Activated CD4-positive, CD25-positive, alpha-beta regulatory T cell (primary cell): ENCODE results near the gene DAPK2.

Source experiments
- DNase-seq, 4 experiments: peaks; one replicate each; lab custom pipeline; 2025; lab: John Stamatoyannopoulos, UW

The DAPK2 gene

DNA sequence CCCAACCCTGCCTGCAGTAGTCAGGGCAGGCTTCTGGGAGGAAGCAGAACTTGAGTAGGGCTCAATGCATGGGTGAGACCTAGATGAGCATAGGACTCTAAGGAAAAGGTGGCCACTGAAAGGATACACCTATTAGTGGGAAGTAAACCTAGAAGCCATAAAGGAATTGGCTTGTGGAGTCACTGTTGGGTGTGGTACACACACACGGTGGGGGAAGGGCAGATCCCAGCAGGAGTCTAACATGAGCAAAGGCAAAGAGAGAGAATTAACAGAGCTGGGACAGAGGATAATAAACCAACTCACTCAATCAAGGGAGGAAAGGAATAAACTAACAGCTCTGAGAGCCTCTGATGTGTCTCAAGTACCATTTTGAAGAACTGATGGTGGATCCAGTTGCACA is 23.1 kb downstream of the DAPK2 start:
- DNase-seq, result no peak

DNA sequence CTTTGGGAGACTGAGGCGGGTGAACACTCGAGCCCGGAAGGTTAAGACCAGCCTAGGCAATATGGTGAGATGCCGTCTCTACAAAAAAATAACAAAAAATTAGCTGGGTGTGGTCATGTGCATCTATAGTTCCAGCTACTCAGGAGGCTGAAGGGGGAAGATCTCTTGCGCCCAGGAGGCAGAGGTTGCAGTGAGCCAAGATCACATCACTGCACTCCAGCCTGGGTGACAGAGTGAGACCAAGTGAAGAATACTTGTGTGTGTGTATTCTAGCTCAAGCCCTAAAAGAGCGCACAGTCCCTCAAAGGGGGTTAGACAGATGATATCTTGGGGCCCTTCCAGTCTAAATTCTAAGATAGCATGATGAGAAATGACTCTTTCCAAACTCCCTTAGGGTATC is 23.7 kb downstream of the DAPK2 start:
- DNase-seq, result no peak

DNA sequence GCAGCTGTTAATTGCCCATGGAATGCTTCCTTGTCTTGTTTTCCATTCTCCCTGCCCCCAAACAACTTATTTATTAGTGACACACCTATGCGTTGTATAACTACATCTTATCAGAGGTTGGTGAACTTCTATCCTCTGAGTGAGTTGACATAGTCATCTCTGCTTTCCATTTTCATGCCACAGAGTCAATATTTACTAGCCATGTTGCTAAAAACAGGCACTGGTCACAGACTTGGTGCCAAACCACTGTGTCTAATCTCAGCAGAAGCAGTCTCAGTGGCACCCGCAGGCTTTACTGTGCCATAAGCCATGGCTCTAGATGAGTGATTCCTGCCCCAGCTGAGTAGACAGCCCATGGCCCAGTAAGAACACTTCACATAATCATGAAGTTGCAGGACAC is 26.5 kb downstream of the DAPK2 start:
- DNase-seq, result no peak

DNA sequence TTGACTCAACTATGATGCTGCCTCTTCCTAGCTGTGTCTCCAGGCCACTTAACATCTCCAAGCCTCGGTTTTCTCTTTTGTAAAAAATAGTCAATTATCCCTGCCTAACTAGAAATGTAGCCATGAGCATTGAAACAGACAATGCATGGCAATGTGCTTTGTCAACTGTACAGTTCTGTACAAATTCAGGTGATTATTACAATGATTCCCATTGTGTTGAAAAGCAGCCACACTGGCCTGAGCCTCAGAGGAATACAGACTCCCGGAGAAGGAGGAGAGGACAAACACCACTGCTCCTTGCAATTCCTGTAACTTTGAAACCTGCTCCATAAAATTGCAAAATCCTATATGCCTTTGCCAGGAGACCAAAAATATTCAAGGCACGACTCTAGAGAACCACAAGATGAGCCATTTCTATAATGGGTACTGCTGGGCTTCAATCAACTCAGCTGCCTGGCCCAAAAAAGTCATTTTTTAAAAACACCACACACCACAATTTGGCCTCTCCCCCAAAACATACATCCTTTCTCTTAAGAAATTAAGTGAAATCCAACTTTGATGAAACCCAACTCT is 28.6 kb downstream of the DAPK2 start:
- DNase-seq, result no peak

DNA sequence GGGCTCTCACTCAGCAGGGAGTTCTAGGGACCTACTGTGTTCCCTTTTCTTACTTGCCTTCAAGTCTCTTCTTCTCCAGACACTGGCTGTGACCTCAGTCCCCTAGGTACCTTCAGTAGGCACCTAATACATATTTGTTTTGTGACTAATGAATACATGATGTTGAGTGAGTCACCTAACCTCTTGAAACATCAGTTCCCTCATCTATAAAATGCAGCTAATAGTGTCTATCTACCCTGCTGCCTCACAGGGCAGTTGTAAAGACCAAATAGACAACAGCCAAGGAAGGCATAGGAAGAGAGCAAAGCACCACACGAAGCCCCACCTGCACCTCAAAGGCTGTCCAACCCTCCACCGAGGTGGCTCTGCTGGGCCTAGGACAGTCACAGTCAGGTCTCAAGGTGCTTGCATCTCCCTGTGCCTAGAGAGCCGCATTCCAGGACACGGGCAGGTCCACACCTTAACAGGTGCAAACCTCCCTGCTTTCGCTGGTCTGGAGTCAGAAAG is 29.1 kb downstream of the DAPK2 start:
- no peak for DNase-seq

DNA sequence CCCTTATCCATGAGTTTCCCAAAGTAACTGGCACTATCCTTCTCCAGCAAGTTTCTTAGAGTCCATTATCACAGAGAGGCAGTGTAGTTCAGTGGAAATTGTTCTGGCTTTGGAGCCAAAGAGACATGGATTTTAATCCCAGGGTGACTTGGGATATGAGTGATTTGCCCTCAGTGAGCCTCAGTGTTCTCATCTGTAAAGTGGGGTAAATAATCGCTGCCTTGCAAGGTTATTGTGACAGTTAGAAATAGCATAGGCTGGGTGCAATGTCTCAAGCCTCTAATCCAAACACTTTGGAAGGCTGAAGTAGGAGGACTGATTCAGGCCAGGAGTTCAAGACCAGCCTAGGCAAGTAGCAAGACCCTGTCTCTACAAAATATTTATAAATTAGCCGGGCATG is 30.0 kb downstream of the DAPK2 start:
- DNase-seq, result no peak

DNA sequence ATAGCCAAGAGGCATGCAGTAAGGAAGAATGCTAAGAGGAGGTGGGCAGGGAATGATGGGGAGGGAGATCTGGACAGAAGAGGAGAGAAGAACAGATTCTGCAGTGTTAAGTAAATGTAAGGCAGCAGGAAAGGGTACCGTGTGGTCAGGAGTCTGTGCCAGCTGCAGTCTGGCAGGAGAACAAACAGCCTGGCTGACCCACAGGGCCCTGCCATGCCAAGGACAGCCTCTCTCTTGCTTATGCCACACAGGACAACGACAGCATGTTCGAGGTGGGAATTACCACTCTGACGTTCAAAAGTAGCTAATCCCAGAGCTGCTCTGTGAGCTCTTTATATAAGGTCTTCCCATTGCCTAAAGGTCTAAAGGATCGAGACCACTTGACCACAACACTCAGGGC is 31.3 kb downstream of the DAPK2 start:
- DNase-seq, result no peak

DNA sequence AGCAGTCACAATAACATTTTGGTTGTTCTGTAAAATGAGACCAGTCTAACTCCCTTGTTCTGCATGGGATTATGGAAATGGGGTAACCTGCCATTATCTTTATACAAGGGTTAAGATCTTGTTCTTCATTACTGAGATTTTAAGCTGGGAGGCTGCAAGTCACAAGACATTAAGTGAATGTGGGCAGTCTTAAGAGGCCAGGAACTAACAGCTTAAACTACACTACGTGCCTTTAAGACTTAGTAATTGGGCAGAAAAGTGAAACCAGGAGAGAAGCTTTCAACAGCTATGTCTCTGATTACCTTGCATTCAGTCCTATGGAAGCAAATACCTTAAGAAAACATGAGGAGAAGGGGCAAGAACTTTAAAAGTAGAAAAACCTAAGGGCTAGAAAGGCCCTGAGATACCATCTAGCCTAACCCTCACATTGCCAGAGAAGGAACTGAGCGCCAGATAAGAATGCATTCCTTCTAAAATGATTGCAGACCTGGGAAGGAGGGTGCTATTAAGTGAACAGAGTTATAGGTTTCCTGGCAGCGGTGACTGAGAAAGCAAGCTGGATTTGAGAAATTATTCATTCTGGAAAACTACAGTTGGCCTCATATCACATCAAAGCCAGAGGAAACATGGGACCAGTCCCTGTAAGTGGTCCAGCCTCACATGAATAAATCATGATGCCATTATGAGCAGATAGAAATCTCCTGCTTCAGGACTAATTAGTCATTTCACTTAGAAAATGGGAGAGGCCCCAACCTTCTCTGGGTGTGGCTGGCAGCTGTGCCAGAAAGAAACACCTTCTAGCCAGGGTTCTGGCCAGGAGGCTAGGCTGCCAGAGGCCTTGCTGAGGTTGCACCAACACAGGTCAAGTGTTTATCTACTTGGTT is 32.9 kb downstream of the DAPK2 start:
- DNase-seq, result no peak

DNA sequence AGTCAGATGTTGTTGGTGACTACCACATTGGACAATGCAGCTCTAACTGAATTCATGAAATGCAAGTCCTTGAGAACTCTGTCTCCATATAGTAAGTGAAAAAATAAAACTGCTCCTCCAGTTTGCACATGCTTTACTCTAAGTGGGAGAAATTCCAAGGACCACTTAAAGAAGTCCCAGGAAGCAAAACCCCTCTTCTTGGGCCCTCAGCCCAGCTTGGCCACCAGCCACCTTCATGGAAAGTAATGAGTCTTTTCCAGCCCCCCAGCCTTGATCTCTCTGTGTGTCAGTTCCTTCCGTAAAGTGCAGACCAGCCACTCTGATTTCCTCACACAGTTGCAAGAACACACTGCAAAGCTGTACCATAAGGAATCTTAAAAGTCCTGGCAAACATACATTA is 34.5 kb downstream of the DAPK2 start:
- no peak for DNase-seq

DNA sequence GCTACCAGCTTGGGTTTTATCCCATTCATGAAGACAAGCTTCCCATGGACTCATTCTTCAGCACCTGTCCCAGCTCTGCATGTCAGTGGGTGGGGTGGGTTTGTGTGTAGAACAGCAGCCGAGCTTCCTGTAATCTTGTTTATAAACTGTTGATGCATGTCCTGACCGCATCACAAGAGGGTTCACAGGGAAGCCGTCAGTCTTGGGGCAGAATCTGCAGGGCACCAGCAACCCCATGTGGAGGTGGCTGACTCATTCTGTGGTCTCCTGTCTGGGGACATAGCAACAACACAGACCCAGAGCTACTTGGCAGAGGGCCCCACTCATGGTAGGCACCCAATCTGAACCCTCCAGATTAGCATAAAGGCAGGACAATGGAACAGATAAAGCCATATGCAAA is 35.6 kb downstream of the DAPK2 start:
- peak; percentile 12 to 69 (median 32) for DNase-seq

DNA sequence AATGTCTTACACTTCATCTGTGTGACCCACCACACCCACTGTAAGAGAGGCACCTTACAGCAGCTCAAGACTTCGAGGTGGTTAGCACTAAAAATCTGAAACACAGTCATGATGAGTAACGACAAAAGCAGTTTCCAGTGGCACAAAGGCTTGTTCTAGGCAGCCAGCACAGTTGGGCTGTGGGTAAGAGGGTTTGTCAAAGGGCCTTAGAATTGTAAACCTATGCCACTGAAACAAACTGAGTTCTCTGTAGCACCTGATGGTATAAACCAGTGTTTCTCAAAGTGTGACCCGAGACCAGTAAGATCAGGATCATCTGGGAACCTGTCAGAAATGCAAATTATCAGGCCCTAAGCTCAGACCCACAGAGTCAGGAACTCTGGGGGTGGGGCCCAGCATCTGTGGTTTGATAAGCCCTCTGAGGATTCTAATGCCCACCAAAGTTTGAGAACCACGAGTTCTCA is 36.5 kb downstream of the DAPK2 start:
- peak in 2 of 4 experiments; percentile 6 to 31 for DNase-seq

DNA sequence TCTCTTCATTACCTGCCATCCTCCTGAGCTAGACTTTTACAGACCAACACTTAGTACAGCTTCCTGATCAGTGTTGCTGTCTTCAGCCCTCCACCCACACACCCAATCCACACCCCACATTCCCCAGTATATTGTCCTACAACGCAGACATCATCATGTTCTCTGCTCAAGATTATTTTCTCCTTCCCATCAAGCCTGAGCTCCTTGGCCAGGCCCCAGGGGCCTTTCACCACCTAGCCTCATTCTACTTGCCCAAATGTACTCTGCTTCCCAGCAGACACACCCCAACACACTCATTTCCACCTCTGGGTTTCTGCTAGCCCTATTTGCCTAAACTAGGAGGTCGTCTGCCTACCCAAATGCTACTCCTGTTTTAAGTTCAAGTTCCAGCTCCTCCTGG is 37.0 kb downstream of the DAPK2 start:
- no peak for DNase-seq

DNA sequence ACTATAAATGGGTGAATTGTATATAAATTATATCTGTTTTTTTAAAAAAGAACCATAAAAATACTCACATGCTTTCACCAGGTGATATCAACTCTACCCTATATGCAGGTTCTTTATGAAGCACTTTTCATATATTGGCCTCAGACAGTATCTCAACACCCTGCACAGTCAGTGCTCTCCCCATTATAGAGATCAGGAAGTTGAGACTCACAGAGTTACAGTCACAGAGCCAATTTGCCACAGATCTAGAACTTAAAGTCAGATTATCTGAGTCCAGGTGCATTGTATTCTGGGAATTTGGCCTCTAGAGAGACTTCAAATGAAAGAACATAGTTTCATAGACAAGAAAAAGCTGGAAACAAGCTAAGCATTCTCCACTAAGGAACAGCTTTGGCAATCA is 38.1 kb downstream of the DAPK2 start:
- no peak for DNase-seq

DNA sequence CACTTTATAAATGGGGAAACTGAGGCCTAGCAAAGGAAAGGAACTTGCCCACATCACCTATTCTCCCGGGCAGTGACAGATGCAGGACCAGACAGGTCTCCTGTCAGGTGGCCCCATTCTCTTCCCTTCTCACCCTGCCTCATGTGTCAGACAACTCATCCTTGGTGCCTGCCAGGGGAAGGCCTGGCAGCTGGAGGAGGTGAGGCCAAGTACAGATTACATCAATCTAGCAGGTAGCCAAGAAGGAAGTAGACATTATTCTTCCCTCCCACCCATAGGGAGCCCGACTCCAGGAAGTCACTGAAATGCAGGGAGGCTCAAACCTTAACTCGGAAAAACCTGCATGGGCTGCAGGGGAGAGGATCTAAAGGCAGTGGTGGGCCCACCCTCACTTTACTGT is 39.6 kb downstream of the DAPK2 start:
- DNase-seq, result no peak

DNA sequence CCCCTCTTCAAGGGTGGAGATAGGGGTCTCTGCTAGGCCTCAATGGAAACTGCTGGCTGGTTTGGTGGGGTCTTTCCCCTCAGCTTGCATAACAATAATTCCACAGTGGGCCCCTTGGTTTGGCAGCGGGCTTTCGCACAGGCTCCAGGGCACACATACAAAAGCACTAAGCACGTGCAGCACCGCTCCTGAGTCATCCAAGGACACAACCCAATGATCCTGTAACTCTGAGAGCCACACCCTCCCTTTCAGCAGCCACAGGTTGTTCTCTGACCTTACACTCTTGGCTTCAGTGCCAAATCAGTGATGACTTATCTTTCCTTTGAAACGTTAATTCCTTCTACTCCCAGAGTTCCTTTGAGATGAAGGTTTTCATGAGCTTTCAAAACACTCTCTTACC is 41.7 kb downstream of the DAPK2 start:
- no peak for DNase-seq

DNA sequence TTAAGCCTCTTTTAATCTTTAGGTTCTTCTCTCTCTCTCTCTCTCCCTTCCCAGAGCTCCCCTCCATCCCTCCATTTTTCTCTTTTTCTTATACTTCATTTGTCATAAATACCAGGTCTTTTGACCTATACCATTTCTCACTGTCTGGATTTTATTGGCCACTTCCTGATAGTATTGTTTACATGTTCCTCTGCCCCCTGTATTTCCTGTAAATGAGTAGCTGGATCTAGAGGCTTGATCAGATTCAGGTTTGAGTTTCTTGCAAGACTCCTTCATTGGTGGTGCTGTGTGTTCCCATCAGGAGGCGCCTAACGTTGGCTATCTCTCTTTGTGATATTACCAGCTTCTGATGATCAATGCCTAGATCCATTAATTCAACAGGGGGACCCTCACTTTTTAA is 42.2 kb downstream of the DAPK2 start:
- DNase-seq, result no peak

DNA sequence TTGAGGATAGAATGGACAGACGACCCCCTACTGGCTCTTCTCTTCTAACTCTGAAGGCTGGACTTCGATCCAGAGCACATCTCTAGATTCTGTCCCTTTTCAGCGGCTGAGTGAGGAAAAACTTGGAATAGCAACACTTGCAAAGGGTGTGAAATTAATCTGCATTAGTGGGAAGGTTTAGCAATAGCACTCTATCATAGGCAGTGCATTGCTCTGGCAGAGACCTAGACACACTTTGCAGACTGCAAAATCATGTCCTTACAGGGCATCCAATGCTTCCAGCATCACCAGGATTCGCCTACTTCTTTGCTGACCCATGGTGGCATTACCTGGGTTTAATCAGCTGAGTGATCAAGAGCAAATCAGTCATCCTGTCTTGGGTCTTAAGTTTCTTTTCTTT is 43.1 kb downstream of the DAPK2 start:
- DNase-seq, result no peak

DNA sequence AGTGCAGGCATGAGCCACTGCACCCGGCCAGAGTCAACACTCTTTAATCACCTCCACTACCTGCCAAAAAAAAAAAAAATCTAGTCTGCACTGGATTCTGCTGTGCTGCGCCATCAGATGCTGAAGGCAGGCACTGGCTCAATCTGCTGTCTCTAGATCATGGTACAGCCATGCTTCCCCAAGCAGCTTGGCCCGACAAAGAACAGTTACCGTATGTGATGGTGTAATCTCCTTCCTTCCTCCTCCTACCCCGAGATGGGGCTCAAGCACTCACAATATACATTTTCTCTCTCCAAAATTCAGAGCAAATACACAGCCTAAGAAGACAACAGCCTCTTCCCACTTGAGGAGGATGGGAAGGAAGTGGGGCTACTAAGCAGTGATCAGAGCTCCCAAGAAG is 45.1 kb downstream of the DAPK2 start:
- no peak for DNase-seq

DNA sequence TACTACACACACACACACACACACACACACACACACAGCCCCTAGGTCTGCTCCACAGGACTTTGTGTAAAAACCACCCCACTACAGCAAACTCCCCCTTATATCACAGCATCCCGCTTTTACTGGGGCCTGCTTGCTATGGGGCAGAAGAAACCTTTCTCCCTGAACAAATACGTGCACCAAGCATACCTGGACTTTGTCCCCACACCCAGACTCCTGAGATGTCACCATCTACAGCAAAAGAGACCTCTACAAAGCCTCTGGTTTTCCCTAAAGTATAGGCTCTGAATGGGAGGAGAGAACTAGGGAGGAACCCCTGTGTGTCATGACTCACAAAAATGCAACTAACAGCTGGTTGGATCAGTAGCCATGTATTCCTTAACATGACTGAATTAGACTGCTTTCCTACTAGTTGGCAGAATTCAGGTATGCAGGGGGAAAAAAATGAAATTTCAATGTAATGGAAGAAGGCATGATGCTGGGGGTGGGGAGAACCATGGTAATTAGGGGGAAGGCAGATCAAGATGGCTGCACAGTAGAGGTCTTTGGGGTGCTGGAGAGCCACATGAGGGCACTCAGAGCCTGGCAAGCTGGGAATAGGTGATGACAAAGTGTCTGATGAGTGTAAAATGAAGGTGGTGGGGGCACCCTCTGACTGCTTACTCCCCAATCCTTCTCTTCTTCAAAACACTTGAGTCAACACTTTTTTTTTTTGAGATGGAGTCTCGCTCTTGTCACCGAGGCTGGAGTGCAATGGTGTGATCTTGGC is 45.9 kb downstream of the DAPK2 start:
- no peak for DNase-seq

DNA sequence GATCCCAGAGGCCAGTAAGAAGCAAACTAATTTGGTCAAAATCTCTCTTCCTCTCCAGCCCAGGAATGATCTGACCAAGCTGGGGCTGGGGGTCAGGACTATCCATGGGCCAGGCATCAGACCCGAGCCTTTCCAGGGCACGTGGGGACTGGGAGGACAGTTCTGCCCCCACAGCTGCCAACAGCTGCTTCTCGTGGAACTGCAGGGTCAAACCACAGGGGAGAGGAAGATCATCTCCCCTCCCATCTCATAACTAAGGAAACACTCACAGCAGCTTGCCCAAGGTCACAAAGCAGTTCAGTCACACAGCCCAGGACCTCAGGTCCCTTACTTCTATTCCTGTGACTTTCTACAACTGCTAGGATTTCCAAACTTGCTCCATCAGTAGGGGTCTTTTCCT is 47.1 kb downstream of the DAPK2 start:
- DNase-seq, result no peak

DNA sequence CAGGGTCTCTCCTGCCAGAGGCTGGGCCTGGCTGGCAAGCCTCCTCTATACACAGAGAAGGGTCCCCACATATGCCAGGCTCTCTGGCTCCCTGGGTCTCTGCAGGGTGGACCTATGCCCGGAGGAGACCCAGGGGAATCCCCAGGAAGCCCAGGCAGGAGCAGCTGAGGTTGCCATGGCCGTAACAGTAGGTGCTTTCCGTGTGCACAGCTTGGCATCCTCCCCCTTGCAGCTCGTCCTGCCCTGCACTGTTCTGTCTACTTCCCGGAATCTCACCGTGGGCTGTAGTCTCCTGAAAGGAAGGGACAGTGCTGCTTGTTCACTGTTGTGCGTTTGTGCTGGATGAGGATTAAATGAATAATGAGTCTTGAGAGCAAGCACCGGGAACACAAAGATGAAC is 47.8 kb downstream of the DAPK2 start:
- no peak for DNase-seq

DNA sequence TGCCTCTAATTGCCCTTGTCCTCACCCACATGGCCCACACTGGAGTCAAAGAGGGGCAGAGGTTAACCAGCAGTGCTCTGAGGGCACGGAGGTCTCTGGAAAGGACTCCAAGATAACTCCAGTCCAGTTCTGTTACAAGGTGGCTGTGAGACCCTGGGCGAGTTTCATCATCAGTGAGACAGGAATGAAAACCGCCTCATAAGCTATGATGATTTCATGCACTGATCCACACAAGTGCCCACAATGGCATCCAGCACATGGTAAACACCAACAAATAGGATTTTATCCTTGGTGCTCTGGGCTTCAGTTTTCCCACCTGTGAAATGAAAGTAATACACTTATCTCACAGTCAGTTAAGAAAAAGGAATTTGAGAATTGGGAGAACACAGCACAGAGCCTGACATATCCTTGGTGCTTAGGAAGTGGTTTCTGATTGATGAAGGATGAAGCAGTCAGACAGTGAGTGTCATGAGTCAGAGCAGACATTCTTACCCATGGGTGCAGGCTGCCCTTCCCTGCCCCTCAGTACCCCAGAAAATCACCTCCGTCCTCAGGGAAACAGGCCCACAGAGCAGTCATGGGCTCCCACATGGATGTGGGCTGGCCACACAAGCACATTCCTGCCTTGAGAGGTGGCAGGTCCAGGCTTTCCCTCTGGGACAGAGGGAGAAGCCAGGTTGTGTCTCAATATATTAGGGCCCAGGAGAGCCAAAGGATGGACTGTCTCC is 48.4 kb downstream of the DAPK2 start:
- no peak for DNase-seq
